GM19025 (cell line): ENCODE data around the gene SH3RF3.

ENCODE experiments used
- ATAC-seq: cut with Tn5 transposase; IDR thresholded peaks from one replicate; pipeline ENCODE4 v1.9.1; 2021; ENCODE audit warnings: mild to moderate bottlenecking, low read depth, moderate library complexity; ENCODE audit not compliant: unreplicated experiment

The SH3RF3 gene

GRCh38 chr2:109321570-109321969 lies 192.6 kb downstream of the SH3RF3 start:
- ATAC-seq: no peak

GRCh38 chr2:109322111-109322510 lies 193.1 kb downstream of the SH3RF3 start:
- ATAC-seq: no peak

- no peak for ATAC-seq
These were observed 193.6 kb downstream of the SH3RF3 start for GRCh38 chr2:109322641-109323040.

- ATAC-seq: no peak
These were observed 195.9 kb downstream of the SH3RF3 start for GRCh38 chr2:109324861-109325260.

GRCh38 chr2:109325570-109325969 lies 196.6 kb downstream of the SH3RF3 start:
- ATAC-seq: no peak

- no peak for ATAC-seq
These were observed 197.3 kb downstream of the SH3RF3 start for GRCh38 chr2:109326306-109326705.

- ATAC-seq: no peak
These were observed 201.1 kb downstream of the SH3RF3 start for GRCh38 chr2:109330056-109330455.

- ATAC-seq: no peak
These were observed 202.1 kb downstream of the SH3RF3 start for GRCh38 chr2:109331081-109331480.

GRCh38 chr2:109331896-109332848 lies 203.2 kb downstream of the SH3RF3 start:
- ATAC-seq: peak; percentile 41

GRCh38 chr2:109332880-109333279 lies 203.9 kb downstream of the SH3RF3 start:
- no peak for ATAC-seq

- ATAC-seq: no peak
These were observed 204.6 kb downstream of the SH3RF3 start for GRCh38 chr2:109333414-109334210.

GRCh38 chr2:109335631-109336176 lies 206.7 kb downstream of the SH3RF3 start:
- no peak for ATAC-seq

- no peak for ATAC-seq
These were observed 207.3 kb downstream of the SH3RF3 start for GRCh38 chr2:109336296-109336695.

- ATAC-seq: no peak
These were observed 208.2 kb downstream of the SH3RF3 start for GRCh38 chr2:109337221-109337620.

GRCh38 chr2:109339519-109339966 lies 210.5 kb downstream of the SH3RF3 start:
- ATAC-seq: no peak

- ATAC-seq: no peak
These were observed 211.4 kb downstream of the SH3RF3 start for GRCh38 chr2:109340381-109340780.

- no peak for ATAC-seq
These were observed 212.6 kb downstream of the SH3RF3 start for GRCh38 chr2:109341355-109342255.

GRCh38 chr2:109342256-109342850 lies 213.3 kb downstream of the SH3RF3 start:
- ATAC-seq: no peak

- ATAC-seq: no peak
These were observed 213.9 kb downstream of the SH3RF3 start for GRCh38 chr2:109342930-109343329.

GRCh38 chr2:109343460-109343859 lies 214.5 kb downstream of the SH3RF3 start:
- no peak for ATAC-seq
